HepG2 (cell line): ENCODE measurements around the gene BPIFB6. TPM values are rescaled to one million over a fixed set of nuclear protein-coding genes. Genes with fewer than 3 reads are reported as not detected.

Experiments used
- AHDC1 ChIP-seq: sonication (generic); formaldehyde crosslinking; IDR thresholded peaks from 2 replicates; pipeline ENCODE4 v1.5.1; 2020; ENCODE audit warnings: mild to moderate bottlenecking, missing genetic modification reagents, borderline replicate concordance
- FLYWCH1 ChIP-seq: sonication (generic); formaldehyde crosslinking; IDR thresholded peaks from 2 replicates; pipeline ENCODE4 v1.8.1; 2023; ENCODE audit warnings: mild to moderate bottlenecking, missing genetic modification reagents
- FOXK2 ChIP-seq: fragments of 450-650 bp; IDR thresholded peaks from 2 replicates; pipeline ENCODE4 v1.6.1; 2016
- FOXP1 ChIP-seq, 2 experiments: fragments of 450-650 bp in 1 of 2; IDR thresholded peaks; 2 replicates each; pipeline ENCODE4 v1.6.1; 2017 to 2018; ENCODE audit warnings: antibody characterized with exemption in 1 of 2
- HNF1A ChIP-seq, 2 experiments: sonication (generic) in 1 of 2; formaldehyde crosslinking in 1 of 2; IDR thresholded peaks; 2 replicates each; pipeline versions ENCODE4 v1.4.0 to v1.6.1; 2016 to 2020; ENCODE audit warnings: borderline replicate concordance in 1 of 2, low read depth in 1 of 2, mild to moderate bottlenecking in 1 of 2, missing genetic modification reagents in 1 of 2
- KLF9 ChIP-seq: IDR thresholded peaks from 2 replicates; pipeline ENCODE4 v1.6.1; 2016; ENCODE audit warnings: low read depth
- RAD51 ChIP-seq: fragments of 450-650 bp; IDR thresholded peaks from 2 replicates; pipeline ENCODE4 v1.6.1; 2016; ENCODE audit warnings: borderline replicate concordance
- ZBED4 ChIP-seq: sonication (generic); formaldehyde crosslinking; IDR thresholded peaks from 2 replicates; pipeline ENCODE4 v1.4.0; 2020; ENCODE audit warnings: missing genetic modification reagents, borderline replicate concordance
- ZNF143 ChIP-seq: sonication (generic); formaldehyde crosslinking; IDR thresholded peaks from 2 replicates; pipeline ENCODE4 v1.4.0; 2020; ENCODE audit warnings: missing genetic modification reagents
- ZNF564 ChIP-seq: sonication (generic); formaldehyde crosslinking; IDR thresholded peaks from 2 replicates; pipeline ENCODE4 v1.8.1; 2023; ENCODE audit warnings: mild to moderate bottlenecking, missing genetic modification reagents
- ZNF569 ChIP-seq: sonication (generic); formaldehyde crosslinking; IDR thresholded peaks from 2 replicates; pipeline ENCODE4 v1.5.0; 2020; ENCODE audit warnings: mild to moderate bottlenecking, missing genetic modification reagents, moderate library complexity, borderline replicate concordance
- ZNF574 ChIP-seq: sonication (generic); formaldehyde crosslinking; IDR thresholded peaks from 2 replicates; pipeline ENCODE4 v1.4.0; 2020; ENCODE audit warnings: missing genetic modification reagents
- ZNF616 ChIP-seq: sonication (generic); formaldehyde crosslinking; IDR thresholded peaks from 2 replicates; pipeline ENCODE4 v1.5.0; 2020; ENCODE audit warnings: low read depth, mild to moderate bottlenecking, missing genetic modification reagents
- polyA plus RNA-seq, 8 experiments: library from polyadenylated mRNA; depleted of rRNA in 3 of 8; stranded (reverse) in 7 of 8; unstranded in 1 of 8; fragments of >200 nt; fragmentation: Illumina TruSeq in 4 of 8; extraction: Trizol in 4 of 8; gene quantifications; 2 replicates each; pipeline versions ENCODE4 v1.2.1 to v1.2.3, GENCODE V29; 2011 to 2016; ENCODE audit warnings: low read depth in 4 of 8, missing spikeins in 1 of 8, mixed read lengths in 1 of 8; ENCODE audit not compliant: insufficient read depth in 1 of 8
- total RNA-seq, 5 experiments: library from RNA; depleted of rRNA; stranded (reverse); fragments of >200 nt; fragmentation: Illumina TruSeq; extraction: Trizol; gene quantifications; 2 replicates each; pipeline ENCODE4 v1.2.3, GENCODE V29; 2016; ENCODE audit warnings: low read depth in 1 of 5

The BPIFB6 gene
- total and polyA plus RNA-seq, 2 of the 13 experiments (the other 11 are each of a cell fraction or from before 2014, with no cell fraction given) = 0.13 to 1.7 TPM

- TF ChIP-seq ZNF574 (CRISPR knock-in tag) = no peak
- TF ChIP-seq KLF9 = no peak
- TF ChIP-seq FOXK2 = peak; percentile 62
- TF ChIP-seq FLYWCH1 (CRISPR knock-in tag) = no peak
- TF ChIP-seq ZNF569 = no peak
- TF ChIP-seq ZBED4 (CRISPR knock-in tag) = no peak
- TF ChIP-seq ZNF564 (CRISPR knock-in tag) = no peak
- no peak for TF ChIP-seq ZNF616 (CRISPR knock-in tag)
- no peak for TF ChIP-seq ZNF143 (CRISPR knock-in tag)
- TF ChIP-seq AHDC1 = no peak
- no peak for TF ChIP-seq HNF1A (IDR thresholded peaks at IDR 0.05; ENCODE audit: low read depth)
- TF ChIP-seq HNF1A (CRISPR knock-in tag; IDR thresholded peaks at IDR 0.05; ENCODE audit: borderline replicate concordance) = no peak
- TF ChIP-seq RAD51 = 0 out of 2 replicates have a peak, but pooled peaks have one; percentile 20
- 0 out of 2 replicates have a peak, but pooled peaks have one; percentile 51 for TF ChIP-seq FOXP1 (IDR thresholded peaks at IDR 0.05)
- no peak for TF ChIP-seq FOXP1 (CRISPR knock-in tag; IDR thresholded peaks at IDR 0.05)
Observed at GRCh38 chr20:33038243-33038642, 6.8 kb downstream of the BPIFB6 start (continued).
